Mesenteric fat pad (tissue), 1 donor: ENCODE data around the gene CLDND2. TPM values are rescaled to one million over a fixed set of nuclear protein-coding genes. Genes with fewer than 3 reads are reported as not detected.
A peak's percentile ranks its signal among the peaks of the same experiment; 100 is the strongest.
"Not testable (repeated sequence)": the region's sequence is repeated elsewhere in the genome, so short reads cannot be mapped to it uniquely, and the experiment has no call there.

Experiments
- DNase-seq: peaks from one replicate; pipeline ENCODE4 v3.0.0-alpha.2; 2020; ENCODE audit warnings: low spot score
- long read RNA-seq: library from polyadenylated mRNA; unstranded; transcript quantifications from one replicate; pipeline ENCODE4 v2.0.0, GENCODE V29; 2020
- total RNA-seq: library from RNA; stranded (reverse); fragmentation: NEBNext Ultra II Directional; extraction: Animal tissue kit (Norgen Biotek cat#: 25700); gene quantifications from one replicate; pipeline ENCODE4 v1.2.1, GENCODE V29; 2021
- donor health status: DM: yes; HTN: yes; CAD: no.

CLDND2 gene
- 4.4 TPM for total RNA-seq
- long read RNA-seq, partial matches to known transcripts, result 0 of 1 reads
- long read RNA-seq, other reads (novel, unspliced or antisense), result 1 of 1 reads

GRCh38 chr19:51368366-51369282 is at the start of gene CLDND2:
Gene CLDND2, minus strand, starts transcription at chr19:51369003. Its CDS starts 426 bp downstream, at chr19:51368577.
- no peak for DNase-seq

GRCh38 chr19:51417810-51418157 is 49.0 kb upstream of the CLDND2 start:
- no peak for DNase-seq

GRCh38 chr19:51417107-51417809 is 48.5 kb upstream of the CLDND2 start, which contains the start of gene SIGLEC10:
Gene SIGLEC10, minus strand, starts transcription at chr19:51417642. Its CDS starts 61 bp downstream, at chr19:51417581.
- no peak for DNase-seq

- not testable (repeated sequence) for DNase-seq
Observed at GRCh38 chr19:51416422-51416821, 47.6 kb upstream of the CLDND2 start.

GRCh38 chr19:51415187-51415586 is 46.4 kb upstream of the CLDND2 start:
- DNase-seq, result no peak

- no peak for DNase-seq
Observed at GRCh38 chr19:51410950-51411748, 42.3 kb upstream of the CLDND2 start.

- no peak for DNase-seq
Observed at GRCh38 chr19:51407511-51408131, 38.8 kb upstream of the CLDND2 start.

GRCh38 chr19:51402117-51402516 is 33.3 kb upstream of the CLDND2 start:
- no peak for DNase-seq

- not testable (repeated sequence) for DNase-seq
Observed at GRCh38 chr19:51399936-51400335, 31.1 kb upstream of the CLDND2 start.

- DNase-seq, result no peak
Observed at GRCh38 chr19:51399231-51399630, 30.4 kb upstream of the CLDND2 start.

- DNase-seq, result no peak
Observed at GRCh38 chr19:51398096-51398704, 29.4 kb upstream of the CLDND2 start.

GRCh38 chr19:51397453-51397852 is 28.6 kb upstream of the CLDND2 start:
- not testable (repeated sequence) for DNase-seq

- DNase-seq, result no peak
Observed at GRCh38 chr19:51396175-51396574, 27.4 kb upstream of the CLDND2 start.

- peak; percentile 93 for DNase-seq
Observed at GRCh38 chr19:51394050-51394836, 25.4 kb upstream of the CLDND2 start.

- DNase-seq, result no peak
Observed at GRCh38 chr19:51392701-51393100, 23.9 kb upstream of the CLDND2 start.

- no peak for DNase-seq
Observed at GRCh38 chr19:51391073-51391611, 22.3 kb upstream of the CLDND2 start.

GRCh38 chr19:51389143-51389542 is 20.3 kb upstream of the CLDND2 start:
- no peak for DNase-seq

GRCh38 chr19:51387924-51388389 is 19.2 kb upstream of the CLDND2 start, which contains the start of gene LIM2:
Gene LIM2, minus strand, starts transcription at chr19:51387974. Its CDS starts 531 bp downstream, at chr19:51387443.
- DNase-seq, result no peak
